HEK293T (cell line): ENCODE measurements around the gene CYP26B1.

ENCODE experiments used
- ARNT ChIP-seq: fragments of 450-650 bp; IDR thresholded peaks from 2 replicates; pipeline ENCODE4 v1.6.1; 2017; ENCODE audit warnings: mild to moderate bottlenecking
- BHLHE40 ChIP-seq: fragments of 450-650 bp; IDR thresholded peaks from 2 replicates; pipeline ENCODE4 v1.6.1; 2016; ENCODE audit warnings: mild to moderate bottlenecking, moderate library complexity, borderline replicate concordance
- CTBP1 ChIP-seq: fragments of 450-650 bp; IDR thresholded peaks from 2 replicates; pipeline ENCODE4 v1.6.1; 2016; ENCODE audit warnings: borderline replicate concordance
- ELF4 ChIP-seq: fragments of 450-650 bp; IDR thresholded peaks from 2 replicates; pipeline ENCODE4 v1.6.1; 2017; ENCODE audit warnings: antibody characterized with exemption
- FOXA1 ChIP-seq: fragments of 450-650 bp; IDR thresholded peaks from 2 replicates; pipeline ENCODE4 v1.6.1; 2016; ENCODE audit warnings: mild to moderate bottlenecking
- FOXK2 ChIP-seq: fragments of 450-650 bp; IDR thresholded peaks from 2 replicates; pipeline ENCODE4 v1.6.1; 2016; ENCODE audit warnings: mild to moderate bottlenecking
- FOXM1 ChIP-seq: fragments of 450-650 bp; IDR thresholded peaks from 2 replicates; pipeline ENCODE4 v1.6.1; 2017; ENCODE audit warnings: mild to moderate bottlenecking, borderline replicate concordance
- L3MBTL2 ChIP-seq: fragments of 450-650 bp; conservative IDR thresholded peaks from 2 replicates; pipeline ENCODE4 v1.6.1; 2016; ENCODE audit warnings: mild to moderate bottlenecking
- LEF1 ChIP-seq: fragments of 450-650 bp; IDR thresholded peaks from 2 replicates; pipeline ENCODE4 v1.6.1; 2017; ENCODE audit warnings: mild to moderate bottlenecking, borderline replicate concordance
- PKNOX1 ChIP-seq: fragments of 450-650 bp; IDR thresholded peaks from 2 replicates; pipeline ENCODE4 v1.6.1; 2016
- SP1 ChIP-seq: fragments of 450-650 bp; IDR thresholded peaks from 2 replicates; pipeline ENCODE4 v1.6.1; 2017
- SUZ12 ChIP-seq: fragments of 450-650 bp; IDR thresholded peaks from 2 replicates; pipeline ENCODE4 v1.6.1; 2016; ENCODE audit warnings: mild to moderate bottlenecking
- ZNF384 ChIP-seq: fragments of 450-650 bp; IDR thresholded peaks from 2 replicates; pipeline ENCODE4 v1.6.1; 2016

- TF ChIP-seq ARNT = no peak
- no peak for TF ChIP-seq CTBP1
- TF ChIP-seq FOXM1 = no peak
- no peak for TF ChIP-seq SUZ12
- TF ChIP-seq L3MBTL2 = no peak
- TF ChIP-seq SP1 = no peak
- TF ChIP-seq LEF1 = no peak
- no peak for TF ChIP-seq BHLHE40
- TF ChIP-seq ZNF384 = no peak
- TF ChIP-seq FOXK2 = no peak
- no peak for TF ChIP-seq ELF4
- TF ChIP-seq PKNOX1 = no peak
- no peak for TF ChIP-seq FOXA1
Observed at GRCh38 chr2:72175636-72176035, 28.0 kb upstream of the CYP26B1 start.
